Right lobe of liver (tissue), 6 donors: ENCODE measurements around the gene HSPA5. TPM values are rescaled to one million over a fixed set of nuclear protein-coding genes. Genes with fewer than 3 reads are reported as not detected.

Source experiments
- ATAC-seq, 4 donors: fragments of 200-7000 bp; cut with Tn5 transposase; one replicate each; pipeline ENCODE4 v1.9.1; 2020; ENCODE audit warnings: mild to moderate bottlenecking in 4 of 4, moderate library complexity in 4 of 4
- DNase-seq, 3 donors: peaks; one replicate each; pipeline ENCODE4 v3.0.0-alpha.2; 2020
- H3K27ac ChIP-seq, 3 donors: fragments of 200-600 bp; one replicate each; pipeline ENCODE4 v1.8.0; 2022
- H3K27me3 ChIP-seq, 2 donors: fragments of 200-600 bp; one replicate each; pipeline ENCODE4 v1.8.0; 2022
- H3K36me3 ChIP-seq, 4 donors: fragments of 200-600 bp; sonication (generic) in 1 of 4; one replicate each; pipeline versions ENCODE4 v1.5.1 to v1.8.0; 2017 to 2022; ENCODE audit warnings: control low read depth in 1 of 4
- H3K4me1 ChIP-seq, 4 donors: fragments of 200-600 bp; sonication (generic) in 1 of 4; one replicate each; pipeline versions ENCODE4 v1.5.1 to v1.8.0; 2017 to 2022; ENCODE audit warnings: control low read depth in 1 of 4
- H3K4me3 ChIP-seq, 3 donors: fragments of 200-600 bp; one replicate each; pipeline ENCODE4 v1.8.0; 2022
- H3K9me3 ChIP-seq, 4 donors: fragments of 200-600 bp; sonication (generic) in 1 of 4; one replicate each; pipeline versions ENCODE4 v1.5.1 to v1.8.0; 2017 to 2022; ENCODE audit warnings: control low read depth in 1 of 4
- CTCF ChIP-seq, 4 donors: fragments of 200-600 bp in 3 of 4; fragments of 450-650 bp in 1 of 4; IDR thresholded peaks; one replicate each; pipeline versions ENCODE4 v1.5.1 to v1.8.0; 2016 to 2022; ENCODE audit warnings: antibody characterized with exemption in 4 of 4, mild to moderate bottlenecking in 2 of 4
- POLR2A ChIP-seq: fragments of 450-650 bp; IDR thresholded peaks from one replicate; pipeline ENCODE4 v1.6.1; 2017; ENCODE audit warnings: antibody characterized with exemption, mild to moderate bottlenecking
- WGBS: methylation state at CpG from one replicate; pipeline ENCODE4 v1.1.6; 2018; ENCODE audit warnings: low coverage, low lambda C conversion rate; ENCODE audit not compliant: insufficient coverage; ENCODE audit errors: missing lambda C conversion rate; 5-methylcytosine and 5-hydroxymethylcytosine counted together
- intact Hi-C, 2 donors: fragments of 100-400 bp; cut with DNase I; formaldehyde crosslinking; loops; one replicate each; pipeline versions ENCODE4 v1.11.2 to v1.14.1; 2022
- total RNA-seq, 6 experiments: library from RNA; depleted of rRNA in 2 of 6; stranded (reverse); fragments of >200 nt in 2 of 6; fragmentation: NEBNext Ultra II Directional in 3 of 6; extraction: Animal tissue kit (Norgen Biotek cat#: 25700) in 3 of 6; gene quantifications; one replicate each; pipeline versions ENCODE4 v1.1.0 to v1.2.4, GENCODE V29; 2016 to 2023
- donor health status: DM: no; HTN: yes; CAD: no.
- donor health status: DM: no; HTN: no; CAD: no.
- donor health status: DM: no; HTN: no; CAD: no.
- donor health status: DM: no; HTN: yes; CAD: no.
- donor health status: DM: no; HTN: yes; CAD: no.

HSPA5 gene
- total RNA-seq, 6 experiments from 2014 or later = 240 to 359 (median 259) TPM

GRCh38 chr9:125260561-125260960, 19.4 kb upstream of the HSPA5 start:
- no peak for DNase-seq
- Histone ChIP-seq H3K36me3 (no peaks in the 10 kb centered on the region), H3K27me3 (no peaks in the 10 kb centered on the region), H3K4me3 (peak overlapping the region in 1 of 3 donors; percentile 93), H3K4me1 (peaks cover 0 to 24% (median 0%) of the 10 kb centered on the region in 4 donors), H3K27ac (no peak overlapping the region), H3K9me3 (no peaks in the 10 kb centered on the region)
- ATAC-seq = no peak
- TF ChIP-seq POLR2A = no peak
- TF ChIP-seq CTCF (IDR thresholded peaks at IDR 0.05) = no peak
- intact Hi-C loops = no loop called here

GRCh38 chr9:125258832-125259534, 17.8 kb upstream of the HSPA5 start:
- Histone ChIP-seq H3K36me3 (no peaks in the 10 kb centered on the region), H3K4me3 (no peak overlapping the region), H3K9me3 (no peaks in the 10 kb centered on the region), H3K4me1 (peaks cover 0 to 22% (median 0%) of the 10 kb centered on the region in 4 donors), H3K27ac (no peak overlapping the region), H3K27me3 (no peaks in the 10 kb centered on the region)
- ATAC-seq (peak in 1 of 4 donors; percentile 13), DNase-seq (peak in 1 of 3 donors; percentile 47)
- TF ChIP-seq CTCF (IDR thresholded peaks at IDR 0.05) (no peak), POLR2A (no peak)
- WGBS = 46% methylated on average over 2 of the region's 2 CpGs
- intact Hi-C loops = no loop called here

GRCh38 chr9:125258160-125258785, 17.1 kb upstream of the HSPA5 start:
- no peak overlapping the region for H3K4me3 ChIP-seq
- ATAC-seq (no peak), DNase-seq (peak in 1 of 3 donors; percentile 11)
- H3K36me3 ChIP-seq = no peaks in the 10 kb centered on the region
- no peak overlapping the region for H3K27ac ChIP-seq
- peaks cover 0 to 17% (median 0%) of the 10 kb centered on the region in 4 donors for H3K4me1 ChIP-seq
- intact Hi-C loops = no loop called here
- no peaks in the 10 kb centered on the region for H3K9me3 ChIP-seq
- WGBS = 68% methylated on average over 4 of the region's 6 CpGs
- no peaks in the 10 kb centered on the region for H3K27me3 ChIP-seq
- no peak for TF ChIP-seq POLR2A
- no peak for TF ChIP-seq CTCF (IDR thresholded peaks at IDR 0.05)

GRCh38 chr9:125255781-125256391, 14.7 kb upstream of the HSPA5 start:
- intact Hi-C loops = no loop called here
- no peak for TF ChIP-seq POLR2A
- peak in 2 of 4 donors; percentile 15 to 23 for TF ChIP-seq CTCF (IDR thresholded peaks at IDR 0.05)
- Histone ChIP-seq H3K4me3 (no peak overlapping the region), H3K27ac (no peak overlapping the region), H3K36me3 (no peaks in the 10 kb centered on the region), H3K27me3 (no peaks in the 10 kb centered on the region), H3K9me3 (no peaks in the 10 kb centered on the region), H3K4me1 (peaks cover 0 to 6% (median 0%) of the 10 kb centered on the region in 4 donors)
- DNase-seq = peak in 1 of 3 donors; percentile 9
- WGBS = 42% methylated on average over 2 of the region's 2 CpGs
- ATAC-seq = peak in 3 of 4 donors; percentile 36 to 52 (median 41)
